Suprapubic skin (tissue), 3 donors: Measurements from ENCODE around the gene TAX1BP1.

ENCODE experiments used
- POLR2AphosphoS5 ChIP-seq, 3 donors: sonication (generic); formaldehyde crosslinking; IDR thresholded peaks; one replicate each; pipeline ENCODE4 v1.6.1; 2017; ENCODE audit warnings: antibody characterized with exemption in 3 of 3
- TF ChIP-seq, protein P1 (sequence below), 2 donors: fragments of 200-600 bp in 1 of 2; fragments of 450-650 bp in 1 of 2; sonication (generic) in 1 of 2; IDR thresholded peaks; one replicate each; pipeline ENCODE4 v1.5.1; 2016 to 2019; ENCODE audit warnings: antibody characterized with exemption in 2 of 2, mild to moderate bottlenecking in 1 of 2, moderate library complexity in 1 of 2

DNA sequence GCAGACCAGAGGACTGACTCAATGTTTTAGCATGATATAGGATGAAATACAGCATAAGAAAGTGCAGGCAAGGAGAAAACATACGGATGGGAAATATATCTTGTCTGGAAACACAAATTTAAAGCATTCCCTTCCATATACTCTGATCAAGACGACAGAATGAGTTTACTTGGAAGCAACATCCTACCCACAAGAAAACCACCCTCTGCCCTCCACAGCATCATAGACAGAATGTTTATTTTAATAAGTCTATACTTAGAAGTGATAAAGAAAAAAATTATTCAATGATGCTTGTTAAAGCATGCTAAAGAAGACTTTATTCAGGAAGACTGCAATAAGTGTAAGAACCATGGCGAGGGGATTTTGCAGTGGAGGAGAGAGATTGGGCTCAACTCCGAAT is 44.9 kb upstream of the TAX1BP1 start:
- TF ChIP-seq, protein P1, sequence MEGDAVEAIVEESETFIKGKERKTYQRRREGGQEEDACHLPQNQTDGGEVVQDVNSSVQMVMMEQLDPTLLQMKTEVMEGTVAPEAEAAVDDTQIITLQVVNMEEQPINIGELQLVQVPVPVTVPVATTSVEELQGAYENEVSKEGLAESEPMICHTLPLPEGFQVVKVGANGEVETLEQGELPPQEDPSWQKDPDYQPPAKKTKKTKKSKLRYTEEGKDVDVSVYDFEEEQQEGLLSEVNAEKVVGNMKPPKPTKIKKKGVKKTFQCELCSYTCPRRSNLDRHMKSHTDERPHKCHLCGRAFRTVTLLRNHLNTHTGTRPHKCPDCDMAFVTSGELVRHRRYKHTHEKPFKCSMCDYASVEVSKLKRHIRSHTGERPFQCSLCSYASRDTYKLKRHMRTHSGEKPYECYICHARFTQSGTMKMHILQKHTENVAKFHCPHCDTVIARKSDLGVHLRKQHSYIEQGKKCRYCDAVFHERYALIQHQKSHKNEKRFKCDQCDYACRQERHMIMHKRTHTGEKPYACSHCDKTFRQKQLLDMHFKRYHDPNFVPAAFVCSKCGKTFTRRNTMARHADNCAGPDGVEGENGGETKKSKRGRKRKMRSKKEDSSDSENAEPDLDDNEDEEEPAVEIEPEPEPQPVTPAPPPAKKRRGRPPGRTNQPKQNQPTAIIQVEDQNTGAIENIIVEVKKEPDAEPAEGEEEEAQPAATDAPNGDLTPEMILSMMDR (IDR thresholded peaks at IDR 0.05) = no peak
- TF ChIP-seq POLR2AphosphoS5 (IDR thresholded peaks at IDR 0.05) = no peak
